ENCODE results near the gene OR2A14. TPM values are rescaled to one million over a fixed set of nuclear protein-coding genes. Genes with fewer than 3 reads are reported as not detected.

The OR2A14 gene
- total and polyA plus RNA-seq, 3 donors from 2014 or later: not detected

DNA sequence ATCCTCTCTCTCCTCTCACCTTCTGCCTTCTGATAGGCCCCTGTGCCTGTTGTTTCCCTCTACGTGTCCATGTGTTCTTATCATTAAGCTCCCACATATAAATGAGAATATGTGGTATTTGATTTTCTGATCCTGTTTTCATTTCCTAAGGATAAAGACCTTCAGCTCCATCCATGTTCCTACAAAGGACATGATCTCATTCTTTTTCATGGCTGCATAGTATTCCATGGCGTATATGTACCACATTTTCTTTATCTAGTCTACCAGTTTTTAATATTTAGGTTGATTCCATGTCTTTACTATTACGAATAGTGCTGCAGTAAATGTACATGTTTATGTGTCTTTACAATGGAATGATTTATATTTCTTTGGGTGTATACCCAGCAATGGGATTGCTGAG, 32.3 kb upstream of the OR2A14 start:
- Histone ChIP-seq H3K27ac (no peak overlapping the region), H3K9me3 (no peaks in the 10 kb centered on the region), H3K4me1 (no peaks in the 10 kb centered on the region), H3K36me3 (ENCODE audit: low read depth, missing control alignments) (no peaks in the 10 kb centered on the region), H3K27me3 (no peaks in the 10 kb centered on the region), H3K4me3 (no peak overlapping the region)
- DNase-seq: no peak
- no peak for TF ChIP-seq POLR2A (IDR thresholded peaks at IDR 0.05)
- TF ChIP-seq, protein P1, sequence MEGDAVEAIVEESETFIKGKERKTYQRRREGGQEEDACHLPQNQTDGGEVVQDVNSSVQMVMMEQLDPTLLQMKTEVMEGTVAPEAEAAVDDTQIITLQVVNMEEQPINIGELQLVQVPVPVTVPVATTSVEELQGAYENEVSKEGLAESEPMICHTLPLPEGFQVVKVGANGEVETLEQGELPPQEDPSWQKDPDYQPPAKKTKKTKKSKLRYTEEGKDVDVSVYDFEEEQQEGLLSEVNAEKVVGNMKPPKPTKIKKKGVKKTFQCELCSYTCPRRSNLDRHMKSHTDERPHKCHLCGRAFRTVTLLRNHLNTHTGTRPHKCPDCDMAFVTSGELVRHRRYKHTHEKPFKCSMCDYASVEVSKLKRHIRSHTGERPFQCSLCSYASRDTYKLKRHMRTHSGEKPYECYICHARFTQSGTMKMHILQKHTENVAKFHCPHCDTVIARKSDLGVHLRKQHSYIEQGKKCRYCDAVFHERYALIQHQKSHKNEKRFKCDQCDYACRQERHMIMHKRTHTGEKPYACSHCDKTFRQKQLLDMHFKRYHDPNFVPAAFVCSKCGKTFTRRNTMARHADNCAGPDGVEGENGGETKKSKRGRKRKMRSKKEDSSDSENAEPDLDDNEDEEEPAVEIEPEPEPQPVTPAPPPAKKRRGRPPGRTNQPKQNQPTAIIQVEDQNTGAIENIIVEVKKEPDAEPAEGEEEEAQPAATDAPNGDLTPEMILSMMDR (IDR thresholded peaks at IDR 0.05): no peak
- intact Hi-C loops (cut with DNase I; ENCODE audit: low total_unique reads): no loop called here
- WGBS, 2 donors: 87 to 91% methylated on average over 3 of the region's 3 CpGs

DNA sequence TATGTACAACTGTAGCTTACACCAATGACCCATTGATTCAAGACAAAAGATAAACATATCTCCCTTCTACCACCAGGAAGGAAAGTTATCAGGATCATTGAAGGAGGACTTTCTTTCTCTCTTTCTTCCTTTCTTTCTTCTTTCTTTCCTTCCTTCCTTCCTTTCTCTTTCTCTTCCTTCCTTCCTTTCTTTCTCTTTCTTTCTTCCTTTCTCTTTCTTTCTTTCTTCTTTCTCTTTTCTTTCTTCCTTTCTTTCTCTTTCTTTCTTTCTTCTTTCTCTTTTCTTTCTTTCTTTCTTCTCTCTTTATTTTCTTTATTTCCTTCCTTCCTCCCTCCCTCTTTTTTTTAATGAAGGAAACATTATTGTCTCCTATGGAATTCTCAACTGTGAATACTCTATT, 24.2 kb upstream of the OR2A14 start:
- H3K9me3 ChIP-seq: no peaks in the 10 kb centered on the region
- DNase-seq: no peak
- H3K4me1 ChIP-seq: no peaks in the 10 kb centered on the region
- no peak overlapping the region for H3K27ac ChIP-seq
- H3K36me3 ChIP-seq (ENCODE audit: low read depth, missing control alignments): no peaks in the 10 kb centered on the region
- no peak overlapping the region for H3K4me3 ChIP-seq
- intact Hi-C loops (cut with DNase I; ENCODE audit: low total_unique reads): no loop called here
- no peaks in the 10 kb centered on the region for H3K27me3 ChIP-seq
- TF ChIP-seq, protein P1 (IDR thresholded peaks at IDR 0.05): no peak
- no peak for TF ChIP-seq POLR2A (IDR thresholded peaks at IDR 0.05)

DNA sequence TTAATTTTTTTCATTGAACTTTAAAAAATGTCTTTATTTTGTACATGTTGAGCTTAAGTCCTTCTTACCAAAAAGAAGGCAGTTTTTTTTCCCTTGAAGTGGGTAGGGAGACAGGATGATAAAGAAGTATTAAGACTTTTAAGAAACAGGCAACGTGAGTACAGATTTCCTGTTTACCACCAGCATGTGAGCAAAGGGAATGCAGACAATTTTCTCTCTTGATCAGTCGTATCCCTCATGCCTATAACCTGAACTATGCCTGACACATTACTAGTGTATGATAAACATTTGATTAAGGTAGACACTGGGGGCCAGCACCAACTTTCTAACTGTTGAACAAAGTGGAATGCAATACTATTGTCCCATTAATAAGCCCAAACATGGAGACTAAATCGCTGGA, 22.4 kb upstream of the OR2A14 start:
- DNase-seq: no peak
- Histone ChIP-seq H3K9me3 (no peaks in the 10 kb centered on the region), H3K4me3 (no peak overlapping the region), H3K27me3 (no peaks in the 10 kb centered on the region), H3K27ac (no peak overlapping the region), H3K4me1 (no peaks in the 10 kb centered on the region), H3K36me3 (ENCODE audit: low read depth, missing control alignments) (no peaks in the 10 kb centered on the region)
- intact Hi-C loops (cut with DNase I; ENCODE audit: low total_unique reads): no loop called here
- TF ChIP-seq, protein P1 (IDR thresholded peaks at IDR 0.05): no peak
- TF ChIP-seq POLR2A (IDR thresholded peaks at IDR 0.05): no peak
- WGBS, 2 donors: 62 to 66% methylated on average over 3 of the region's 3 CpGs

DNA sequence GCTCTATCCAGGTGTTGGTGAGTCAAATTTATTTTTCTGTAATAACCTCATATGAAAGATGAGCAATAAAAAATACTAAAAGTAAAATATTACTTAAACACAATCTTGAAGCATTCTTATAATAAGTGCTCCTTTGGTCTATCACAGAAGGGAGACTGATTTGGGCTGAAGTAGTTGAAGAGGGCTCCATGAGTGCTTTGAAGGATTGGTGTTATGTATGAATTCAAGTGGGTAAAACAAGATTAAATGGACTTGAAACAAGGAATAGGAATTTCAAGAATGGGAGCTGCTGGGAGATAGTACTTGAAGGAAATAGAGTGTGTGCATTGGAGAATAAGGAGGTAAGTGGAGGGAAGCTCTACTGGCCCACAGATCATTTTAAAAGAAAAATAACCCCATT, 20.9 kb upstream of the OR2A14 start:
- Histone ChIP-seq H3K27ac (no peak overlapping the region), H3K36me3 (ENCODE audit: low read depth, missing control alignments) (no peaks in the 10 kb centered on the region), H3K9me3 (no peaks in the 10 kb centered on the region), H3K27me3 (no peaks in the 10 kb centered on the region), H3K4me1 (no peaks in the 10 kb centered on the region), H3K4me3 (no peak overlapping the region)
- intact Hi-C loops (cut with DNase I; ENCODE audit: low total_unique reads): no loop called here
- no peak for DNase-seq
- TF ChIP-seq POLR2A (IDR thresholded peaks at IDR 0.05): no peak

GRCh38 chr7:144105211-144105610, 17.8 kb upstream of the OR2A14 start:
- H3K36me3 ChIP-seq (ENCODE audit: low read depth, missing control alignments): no peaks in the 10 kb centered on the region
- H3K27ac ChIP-seq: no peak overlapping the region
- DNase-seq: no peak
- no peak overlapping the region for H3K4me3 ChIP-seq
- no peaks in the 10 kb centered on the region for H3K4me1 ChIP-seq
- intact Hi-C loops (cut with DNase I; ENCODE audit: low total_unique reads): no loop called here
- no peaks in the 10 kb centered on the region for H3K27me3 ChIP-seq
- TF ChIP-seq, protein P1 (IDR thresholded peaks at IDR 0.05): no peak
- no peak for TF ChIP-seq POLR2A (IDR thresholded peaks at IDR 0.05)
- H3K9me3 ChIP-seq: no peaks in the 10 kb centered on the region
